ENCODE measurements around the gene POU6F2.

Gene POU6F2

DNA sequence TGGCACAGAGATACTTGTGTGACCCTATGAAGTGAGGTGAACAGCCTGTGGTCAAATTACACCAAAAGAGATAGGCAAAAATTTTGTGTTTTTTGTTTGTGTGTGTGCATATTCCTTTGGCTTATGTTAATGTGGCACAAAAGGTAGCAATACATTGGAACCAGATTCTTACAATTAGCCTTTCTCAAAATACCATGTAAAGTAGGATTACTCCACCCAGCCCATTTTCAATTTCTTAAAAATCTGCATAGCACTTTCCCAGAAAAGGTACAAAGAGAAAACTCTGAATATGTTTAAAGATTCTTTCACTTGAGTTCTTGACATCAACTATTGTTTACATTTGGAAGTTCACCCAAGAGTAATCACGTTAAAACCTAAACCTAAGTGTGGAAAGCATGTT lies 431.2 kb downstream of the POU6F2 start:
- DNase-seq = no peak

DNA sequence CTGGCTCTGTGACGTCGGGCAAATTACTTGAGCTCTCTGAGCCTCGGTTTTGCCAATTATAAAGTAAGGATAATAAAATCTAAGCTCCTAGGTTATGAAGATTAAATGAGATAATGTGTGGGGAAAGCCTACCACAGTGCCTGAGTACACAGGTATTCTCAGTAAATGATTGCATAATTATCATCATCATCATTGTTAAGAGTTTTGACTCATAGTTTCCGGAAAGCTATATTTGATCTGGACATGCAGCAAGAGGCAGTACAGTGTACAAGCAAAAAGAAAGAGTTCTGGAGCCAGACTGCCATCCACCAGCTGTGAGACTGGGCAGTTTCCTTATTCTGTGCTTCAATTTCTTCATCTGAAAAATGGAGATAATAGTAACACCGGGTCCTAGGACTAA lies 432.9 kb downstream of the POU6F2 start:
- no peak for DNase-seq

DNA sequence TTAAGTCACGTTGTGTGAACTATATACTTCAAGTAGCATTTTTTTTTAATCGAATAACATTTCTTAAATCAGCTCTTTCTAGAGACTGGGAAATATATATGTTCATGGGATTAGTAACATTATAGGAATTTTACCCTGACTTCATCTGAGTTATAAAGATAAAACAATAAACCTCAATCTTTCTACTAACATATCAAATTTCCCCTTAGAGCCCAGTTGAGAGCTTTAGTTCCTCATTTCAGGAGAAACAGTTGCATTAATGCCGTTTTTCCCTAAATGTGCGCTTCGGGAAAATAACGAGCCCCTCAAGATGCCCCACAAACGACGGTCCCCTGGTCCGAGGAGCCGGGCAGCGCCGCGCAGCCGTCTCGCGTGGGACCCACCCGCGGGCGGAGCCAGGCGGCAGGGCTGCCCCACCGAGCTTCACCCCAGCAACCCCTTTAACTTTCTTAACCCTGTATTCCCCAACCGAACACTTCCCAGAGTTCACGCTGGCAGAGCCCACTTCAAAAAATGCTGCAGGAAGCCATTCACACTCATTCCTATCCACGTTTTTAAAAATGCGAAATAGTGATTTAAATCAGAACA lies 436.0 kb downstream of the POU6F2 start:
- DNase-seq = no peak

DNA sequence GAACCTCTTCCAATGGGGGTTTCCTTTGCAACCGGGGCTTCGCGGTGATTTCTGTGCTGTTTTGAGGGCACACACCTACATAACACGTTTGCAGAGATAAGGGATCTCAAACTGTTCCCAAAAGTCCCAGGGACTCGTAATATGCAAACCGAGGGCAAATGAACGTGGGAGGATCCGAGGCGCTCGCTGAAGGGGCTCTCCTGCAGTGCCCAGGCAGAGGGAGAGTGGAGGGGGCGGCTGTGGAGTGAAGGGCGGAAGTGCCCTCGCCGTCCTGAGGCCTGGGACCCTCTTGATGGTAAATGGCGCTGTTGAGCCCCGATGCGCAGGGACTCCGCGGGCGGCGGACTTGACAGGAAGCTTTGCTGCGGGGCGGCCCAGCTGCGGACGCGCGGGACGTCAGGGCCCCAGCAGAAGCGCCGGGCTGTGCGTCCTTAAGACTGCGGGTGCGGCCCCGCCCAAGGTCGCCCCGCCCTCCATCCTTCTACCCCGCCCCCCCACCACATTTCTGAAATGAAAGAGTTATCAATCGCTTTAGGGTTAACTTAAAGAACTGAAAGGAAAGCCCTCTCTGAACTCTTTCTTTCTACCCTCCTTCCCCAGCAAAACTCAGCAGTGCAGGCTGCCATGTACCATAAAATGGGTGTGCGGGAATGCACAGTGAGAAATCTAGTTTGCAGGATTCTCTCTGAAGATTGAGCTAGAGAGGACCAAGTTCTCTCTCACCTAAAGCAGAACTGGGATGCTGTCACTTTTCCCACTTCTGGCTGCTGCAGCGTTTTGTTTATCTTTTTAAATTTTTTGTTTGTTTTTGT lies 436.7 kb downstream of the POU6F2 start:
- DNase-seq = peak; percentile 25

DNA sequence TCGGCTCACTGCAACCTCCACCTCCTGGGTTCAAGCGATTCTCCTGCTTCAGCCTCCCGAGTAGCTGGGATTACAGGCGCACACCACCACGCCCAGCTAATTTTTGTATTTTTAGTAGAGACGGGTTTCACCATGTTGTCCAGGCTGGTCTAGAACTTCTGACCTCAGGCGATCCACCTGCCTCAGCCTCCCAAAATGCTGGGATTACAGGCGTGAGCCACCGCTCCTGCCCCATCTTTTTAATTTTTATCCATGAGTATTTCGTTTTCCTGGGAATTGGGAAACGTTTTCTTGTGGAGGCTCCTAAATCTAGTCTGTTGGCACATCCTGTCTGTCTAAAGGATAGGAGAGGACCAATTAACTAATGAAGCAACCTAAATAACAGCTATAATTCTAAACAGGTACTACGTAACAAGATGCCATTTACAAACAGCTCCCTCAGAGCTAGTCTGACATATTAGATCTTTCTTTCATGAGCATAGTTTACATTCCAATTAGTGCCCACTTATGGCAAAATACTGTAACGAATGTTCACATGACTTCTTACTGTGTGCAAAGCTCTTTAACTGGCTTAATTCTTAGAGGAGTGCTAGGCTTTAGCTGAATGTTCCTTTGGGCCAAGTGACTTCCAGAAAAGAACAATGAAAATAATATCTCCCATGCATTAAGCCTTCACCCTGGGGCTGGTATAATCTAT lies 437.5 kb downstream of the POU6F2 start:
- DNase-seq = no peak

DNA sequence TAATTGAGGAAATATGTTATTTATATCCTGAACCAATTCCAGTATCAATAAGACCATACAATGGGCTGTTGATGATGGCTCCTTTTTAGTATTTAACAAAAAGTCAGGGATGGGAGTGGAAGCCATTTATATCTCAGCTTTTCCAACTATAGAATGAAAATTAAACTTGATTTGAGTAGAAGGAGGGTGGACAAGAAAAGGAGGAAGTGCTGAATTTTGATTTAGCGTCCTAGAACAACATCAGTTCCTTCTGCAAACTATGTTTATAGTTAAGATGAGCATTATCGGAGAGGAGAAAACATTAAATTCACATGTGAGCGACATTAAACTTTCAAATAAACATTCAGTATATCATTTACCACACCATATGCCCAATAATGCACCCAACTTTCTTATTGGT lies 439.2 kb downstream of the POU6F2 start:
- DNase-seq = no peak

DNA sequence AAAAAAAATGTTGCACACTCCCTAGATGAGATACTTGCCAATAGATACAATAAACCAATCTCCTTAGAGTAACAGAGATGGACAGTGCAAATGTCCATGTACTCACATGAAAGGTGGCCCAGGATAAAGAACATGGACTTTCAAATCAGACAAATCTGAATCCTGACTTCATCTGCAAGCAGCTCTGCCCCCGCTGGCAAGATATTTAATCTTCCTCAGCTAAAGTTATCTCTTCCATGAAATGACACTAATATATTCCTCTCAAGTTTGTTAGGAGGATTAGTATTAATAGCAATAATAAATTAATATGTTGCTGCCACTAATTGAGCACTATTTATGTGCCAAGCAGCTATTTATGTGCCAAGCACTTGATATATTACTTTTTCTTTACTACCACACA lies 439.9 kb downstream of the POU6F2 start:
- no peak for DNase-seq

DNA sequence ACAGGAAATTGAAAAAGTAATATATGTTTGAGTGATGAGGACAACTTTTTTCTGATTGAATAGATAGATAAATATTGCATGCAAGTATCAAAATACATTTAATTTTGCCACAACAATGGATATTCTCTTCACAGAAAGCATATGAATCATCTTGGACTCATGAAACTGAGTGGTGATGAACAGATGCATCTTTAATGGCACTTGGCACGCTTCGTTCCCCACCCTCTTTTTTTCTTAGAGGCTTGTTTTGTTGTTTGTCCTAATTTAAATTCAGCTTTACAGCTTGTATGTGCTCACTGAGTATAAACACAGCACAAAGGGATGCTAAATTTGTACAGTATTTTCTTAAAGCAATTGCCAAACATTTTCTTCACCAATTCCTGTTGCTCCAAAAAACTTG lies 443.5 kb downstream of the POU6F2 start:
- DNase-seq = no peak

DNA sequence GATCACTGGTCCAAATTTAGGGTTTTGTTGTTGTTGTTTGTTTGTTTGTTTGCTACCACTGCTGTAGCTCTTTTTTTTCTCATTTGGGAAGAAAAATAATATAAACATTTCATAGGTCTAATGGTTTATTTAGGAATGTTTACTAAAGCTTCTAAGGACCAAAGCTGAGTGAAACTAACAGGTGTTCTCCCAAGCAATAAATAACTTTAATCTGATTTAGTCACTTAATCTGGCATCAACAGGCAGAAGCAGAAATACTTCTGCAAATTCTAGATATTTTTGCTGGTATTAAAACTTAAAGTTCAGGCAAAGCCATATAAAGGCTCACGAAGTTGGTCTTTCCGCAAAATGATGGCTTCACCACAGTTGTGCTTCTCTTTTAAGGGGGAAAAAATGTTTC lies 444.0 kb downstream of the POU6F2 start:
- DNase-seq = no peak

DNA sequence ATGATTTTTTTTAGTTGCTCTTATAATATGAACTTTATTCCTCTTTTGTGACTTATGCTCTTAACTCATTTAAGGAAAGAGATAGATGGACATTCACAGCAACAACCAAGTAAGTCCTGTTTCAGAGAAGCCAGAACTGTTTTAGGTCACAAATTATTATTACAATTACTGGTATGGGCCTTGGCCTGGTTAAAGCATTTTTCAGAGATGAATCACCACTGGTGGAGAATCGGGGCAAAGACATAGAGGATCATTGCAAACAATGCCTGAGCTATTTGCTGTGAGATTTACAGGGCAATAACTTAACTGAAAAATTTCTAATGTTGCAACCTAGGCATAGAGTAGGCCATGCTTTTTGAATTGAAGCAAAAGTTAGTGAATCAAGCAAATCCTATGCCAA lies 450.5 kb downstream of the POU6F2 start:
- no peak for DNase-seq

DNA sequence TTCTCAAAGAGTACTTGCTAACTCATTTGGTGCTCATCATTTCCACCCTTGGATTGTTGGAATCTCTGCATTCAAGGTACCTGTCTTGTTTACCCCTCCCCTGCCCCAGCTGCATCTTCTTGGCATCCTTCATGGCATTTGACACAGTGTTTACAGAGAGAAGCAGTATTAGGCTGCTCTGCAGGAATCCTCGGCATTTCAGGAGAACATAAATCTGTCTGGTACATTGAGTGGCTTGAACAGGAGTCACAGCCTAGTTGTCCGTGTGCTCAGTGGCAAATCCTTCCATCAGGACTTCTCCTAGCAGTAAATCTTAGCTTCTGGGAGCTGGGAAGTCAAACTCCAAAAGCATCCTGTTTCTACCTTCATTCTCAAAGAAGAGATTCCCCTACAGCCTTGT lies 451.7 kb downstream of the POU6F2 start:
- DNase-seq = no peak

DNA sequence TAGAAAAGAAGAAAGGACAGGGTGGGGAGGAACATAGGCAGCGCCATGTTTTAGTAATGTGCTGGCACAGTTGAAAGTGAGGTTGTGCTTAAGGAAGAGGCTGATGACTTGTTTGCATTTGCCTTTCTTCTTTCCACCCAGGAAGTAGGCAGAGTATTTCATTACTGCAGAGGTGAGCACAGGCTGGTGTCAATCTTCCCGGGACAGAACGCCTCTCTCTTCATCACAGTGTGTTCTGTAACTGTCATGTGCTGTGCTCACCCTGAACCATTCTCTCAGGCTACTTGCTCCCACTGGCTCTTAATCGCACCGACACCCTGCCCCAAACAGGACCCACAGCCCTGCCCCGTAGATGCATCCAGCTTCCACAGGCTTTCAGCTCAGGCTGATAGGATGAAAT lies 452.7 kb downstream of the POU6F2 start:
- DNase-seq = no peak

DNA sequence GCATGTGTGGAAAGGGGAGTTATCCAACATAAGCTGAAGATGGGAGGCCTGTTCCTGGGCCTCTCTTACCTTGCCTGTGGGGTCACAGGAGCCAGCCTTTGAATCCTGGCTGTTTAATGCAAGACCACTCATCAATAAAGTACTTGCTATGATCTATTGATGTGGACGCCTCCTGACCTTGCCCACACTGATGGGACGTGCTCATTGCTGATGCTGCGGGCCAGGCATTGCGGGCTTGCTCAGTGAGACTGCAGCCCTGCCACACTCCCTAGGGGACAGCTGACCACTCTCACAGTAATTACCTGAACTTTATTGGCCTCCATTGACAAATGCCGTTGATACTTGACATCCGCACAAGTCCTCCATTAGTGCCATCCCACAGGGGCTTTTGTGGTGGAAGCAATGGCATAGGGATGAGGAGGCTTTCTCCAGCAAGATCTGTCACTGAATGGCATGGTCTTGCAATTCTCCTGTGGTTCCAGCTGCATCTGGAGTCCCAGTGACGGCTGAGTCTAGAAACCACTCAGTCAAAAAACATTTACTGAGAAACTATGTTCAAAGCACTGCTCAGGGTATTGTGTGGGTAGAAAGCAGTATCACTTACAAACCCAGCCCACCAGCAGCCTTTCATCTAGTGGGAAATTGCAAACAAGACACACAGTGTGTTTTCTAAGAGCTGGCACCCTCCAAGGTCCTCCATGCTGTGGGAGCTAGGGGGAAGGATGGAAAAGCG lies 453.4 kb downstream of the POU6F2 start:
- no peak for DNase-seq

DNA sequence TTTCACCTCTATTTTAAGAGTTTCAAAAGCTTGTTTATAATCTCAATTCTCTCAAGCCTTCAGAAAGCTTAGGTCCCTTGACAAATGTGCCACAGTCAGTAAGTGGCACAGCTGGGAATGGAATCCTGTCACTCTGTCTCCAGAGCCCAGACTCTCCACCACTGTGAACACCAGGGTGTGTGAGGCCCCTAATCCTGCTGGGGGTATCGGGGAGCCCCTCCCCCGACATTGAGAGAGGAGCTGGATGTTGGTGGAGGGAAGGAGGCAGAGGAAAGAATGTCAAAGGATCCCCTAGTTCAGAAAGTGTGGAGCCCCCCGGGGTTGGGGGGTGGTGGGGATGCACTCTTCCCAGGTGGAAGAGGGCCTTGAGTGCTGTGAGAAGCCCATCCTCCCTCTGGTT lies 454.7 kb downstream of the POU6F2 start:
- no peak for DNase-seq

DNA sequence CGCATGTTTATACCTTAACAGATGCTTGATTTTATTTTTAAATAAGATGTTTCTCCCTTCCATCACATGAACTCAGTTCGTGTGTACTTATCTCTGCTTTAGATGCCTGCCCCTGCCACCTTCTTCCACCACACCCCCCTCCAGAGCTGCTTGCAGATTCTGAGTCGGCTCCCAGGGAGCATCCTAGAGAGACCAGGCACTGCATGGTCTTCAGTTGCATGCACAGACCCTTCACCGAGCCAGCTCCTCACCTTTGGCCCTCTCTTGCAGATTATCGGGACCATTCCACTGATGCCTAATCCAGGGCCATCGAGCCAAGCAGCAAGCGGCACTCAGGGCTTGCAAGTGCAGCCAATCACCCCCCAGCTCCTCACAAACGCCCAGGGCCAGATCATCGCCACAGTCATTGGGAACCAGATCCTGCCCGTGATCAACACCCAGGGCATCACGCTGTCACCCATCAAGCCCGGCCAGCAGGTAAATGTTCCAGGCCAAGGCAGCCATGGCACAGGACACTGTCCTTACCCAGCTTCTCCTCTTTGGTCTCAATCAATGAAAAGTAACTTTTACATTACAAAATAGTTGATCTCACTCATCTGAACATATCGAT lies 455.2 kb downstream of the POU6F2 start:
- DNase-seq = no peak

DNA sequence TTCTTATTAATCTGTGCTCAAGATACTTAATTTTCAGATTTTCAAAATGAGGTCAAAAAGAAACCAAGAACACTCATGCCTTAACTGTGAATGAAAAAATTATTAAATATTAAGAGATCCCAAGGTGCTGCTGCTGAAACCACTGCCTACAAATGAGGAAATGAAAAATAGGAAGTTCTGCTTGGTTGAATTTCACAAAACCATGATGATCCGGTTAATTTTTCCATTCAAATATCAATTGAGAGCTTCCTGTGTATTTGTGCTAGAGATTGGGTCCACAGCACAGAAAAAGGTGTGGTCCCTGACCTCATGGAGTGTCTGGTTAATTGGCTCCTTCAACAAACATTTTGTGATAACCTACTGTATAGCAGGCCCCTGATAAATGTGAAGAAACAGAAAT lies 455.8 kb downstream of the POU6F2 start:
- DNase-seq = no peak

DNA sequence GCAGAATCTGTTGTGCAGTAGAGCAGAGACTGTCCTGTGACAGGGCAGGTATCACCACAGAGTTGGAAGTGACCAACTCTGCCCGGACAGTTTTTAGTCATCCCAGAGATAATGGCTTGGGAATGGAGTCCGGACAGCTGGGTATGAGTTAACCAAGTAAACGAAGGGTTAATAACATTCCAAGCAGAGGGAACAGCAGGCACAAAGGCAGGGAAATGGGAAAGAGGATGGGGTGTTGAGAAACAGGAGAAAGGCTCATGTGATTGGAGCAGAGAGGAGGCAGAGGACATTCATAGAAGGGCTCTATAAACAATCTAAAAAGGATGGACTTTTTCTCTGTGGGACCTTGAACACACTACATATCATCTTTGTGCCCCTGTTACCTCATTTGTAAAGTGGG lies 456.3 kb downstream of the POU6F2 start:
- no peak for DNase-seq

DNA sequence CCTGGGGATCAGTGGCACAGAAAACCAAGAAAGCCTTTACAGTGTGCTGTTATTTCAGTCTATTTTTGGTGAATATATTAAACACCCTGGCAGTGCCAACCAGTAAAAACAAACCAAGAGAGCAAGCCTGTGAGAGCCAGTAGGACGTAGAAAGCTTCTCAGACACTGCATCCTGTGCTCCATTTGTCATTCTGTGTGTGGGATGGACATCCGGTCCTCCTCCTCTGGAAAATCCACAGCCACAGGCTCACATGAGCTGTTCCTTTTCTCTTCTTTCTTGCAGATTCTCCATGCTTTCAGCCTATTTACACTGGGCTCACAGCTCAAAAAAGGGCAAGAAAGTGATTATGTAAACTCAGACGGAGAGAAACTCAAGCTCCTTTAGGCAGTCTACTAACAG lies 468.8 kb downstream of the POU6F2 start:
- DNase-seq = no peak

DNA sequence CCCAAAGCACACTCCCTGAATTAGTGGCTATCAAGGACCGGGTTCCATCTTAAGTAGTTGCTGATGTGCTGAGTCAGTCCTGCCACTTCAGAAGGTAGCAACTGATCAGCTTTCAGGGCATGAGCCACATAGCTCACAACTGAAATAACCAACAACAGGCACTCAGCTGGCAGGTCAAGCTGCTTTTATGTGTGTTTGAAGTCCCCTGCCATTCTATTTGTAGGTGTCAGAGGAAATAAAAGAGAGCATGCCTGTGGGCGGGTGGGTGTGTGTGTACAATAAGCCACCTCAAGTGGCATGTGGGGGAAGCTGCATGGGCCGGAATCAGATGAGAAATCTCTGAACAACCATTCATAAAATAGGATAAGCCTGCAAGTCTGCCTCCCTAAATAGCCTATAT lies 474.2 kb downstream of the POU6F2 start:
- no peak for DNase-seq

DNA sequence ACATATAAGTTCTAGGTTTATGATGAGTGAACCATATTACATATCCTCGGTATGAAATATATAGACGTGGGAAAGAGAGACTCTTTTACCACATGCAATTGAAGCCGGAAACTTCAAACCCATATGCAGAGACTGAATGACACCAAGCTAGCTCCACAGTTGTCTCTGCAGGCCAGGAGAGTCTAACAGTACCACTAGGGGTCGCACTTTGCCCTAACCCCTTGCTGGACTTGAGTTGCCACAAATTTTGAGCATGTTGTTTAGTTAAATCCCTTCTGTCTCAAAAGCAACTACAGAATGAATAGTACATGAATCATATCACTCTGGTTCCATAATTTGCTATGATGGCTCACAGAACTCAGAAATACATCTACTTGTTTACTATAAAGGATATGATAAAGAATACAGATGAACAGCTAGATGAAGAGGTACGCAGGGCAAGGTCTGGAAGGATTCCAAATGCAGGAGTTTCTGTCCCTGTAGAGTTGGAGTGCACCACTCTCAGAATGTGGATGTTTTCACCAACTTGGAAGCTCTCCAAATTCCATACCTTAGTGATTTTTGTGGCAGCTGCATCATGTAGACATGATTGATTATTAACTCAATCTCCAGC lies 476.1 kb downstream of the POU6F2 start:
- peak; percentile 25 for DNase-seq

DNA sequence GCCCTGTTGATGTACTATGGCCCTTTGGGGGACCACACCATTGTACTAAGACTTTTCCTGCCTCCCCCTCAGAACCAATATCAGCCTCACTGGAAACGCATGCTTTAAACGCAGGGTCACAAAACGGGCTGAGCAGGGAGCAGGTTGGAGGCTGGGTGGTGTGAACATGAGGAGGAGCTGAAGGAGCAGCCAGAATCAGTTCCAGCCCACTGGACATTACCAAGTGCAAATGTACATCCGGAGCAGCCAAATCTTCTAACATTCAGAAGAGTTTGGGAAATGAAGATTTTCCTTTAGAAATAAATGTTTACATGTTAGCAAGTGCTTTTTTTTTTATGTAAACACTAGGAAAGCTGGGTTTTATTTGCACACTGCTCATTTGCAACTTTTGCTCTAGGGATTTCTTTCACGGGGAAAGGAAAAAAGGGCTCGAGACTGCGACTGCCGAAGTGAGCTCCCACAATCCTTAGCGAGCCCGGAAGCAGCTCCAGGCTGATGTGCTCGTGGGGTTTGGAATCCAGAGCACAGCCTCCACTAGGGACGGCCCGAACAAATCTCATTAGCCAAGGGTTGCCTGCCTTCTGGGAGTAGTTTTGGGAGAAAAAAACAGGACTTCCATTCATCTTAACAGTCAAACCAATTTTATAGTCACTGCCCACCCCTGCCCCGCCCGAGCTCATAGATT lies 480.5 kb downstream of the POU6F2 start:
- no peak for DNase-seq

DNA sequence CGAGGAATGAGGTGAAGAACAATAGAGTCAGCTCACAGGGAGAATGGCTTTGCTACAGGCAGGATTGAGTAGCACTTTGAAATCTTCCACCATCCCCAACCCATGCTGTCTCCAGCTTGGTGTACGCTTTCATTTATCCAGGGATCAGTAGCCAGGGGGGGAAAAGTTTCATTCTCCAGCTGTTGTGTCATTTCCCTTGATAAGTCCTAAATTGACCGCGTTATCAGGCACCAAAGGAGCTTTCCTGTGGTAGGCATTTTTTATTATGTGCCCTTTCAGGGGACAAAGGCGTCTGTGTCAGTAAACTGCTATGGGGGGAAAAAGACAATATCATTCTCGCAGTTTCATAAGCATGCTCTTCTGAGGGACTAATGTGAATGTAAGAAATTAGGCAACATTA lies 481.9 kb downstream of the POU6F2 start:
- no peak for DNase-seq
